NCI-H510A (cell line): ENCODE results near the gene GRK2.

Source experiments
- DNase-seq: peaks from one replicate; lab custom pipeline; 2025; lab: John Stamatoyannopoulos, UW

GRK2 gene

GRCh38 chr11:67270256-67271204, 4.3 kb downstream of the GRK2 start:
- no peak for DNase-seq

DNA sequence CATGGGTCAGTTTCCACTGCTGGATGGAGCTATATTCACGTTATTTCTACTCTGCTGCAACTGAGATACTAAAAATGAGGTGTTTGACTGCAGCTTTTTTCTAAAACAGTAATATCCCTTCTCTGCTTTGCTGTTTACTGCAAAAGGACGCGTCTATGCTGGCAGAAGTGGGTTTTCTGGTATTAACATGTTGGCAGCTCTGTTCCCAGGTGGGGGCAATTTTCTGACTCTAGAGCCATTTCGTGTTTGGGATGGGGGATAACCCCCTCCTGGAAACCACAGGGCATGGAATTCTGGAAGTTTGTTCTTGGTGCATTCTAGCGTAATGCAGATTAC, 4.9 kb downstream of the GRK2 start:
- no peak for DNase-seq

GRCh38 chr11:67271541-67272284, 5.4 kb downstream of the GRK2 start:
- no peak for DNase-seq

DNA sequence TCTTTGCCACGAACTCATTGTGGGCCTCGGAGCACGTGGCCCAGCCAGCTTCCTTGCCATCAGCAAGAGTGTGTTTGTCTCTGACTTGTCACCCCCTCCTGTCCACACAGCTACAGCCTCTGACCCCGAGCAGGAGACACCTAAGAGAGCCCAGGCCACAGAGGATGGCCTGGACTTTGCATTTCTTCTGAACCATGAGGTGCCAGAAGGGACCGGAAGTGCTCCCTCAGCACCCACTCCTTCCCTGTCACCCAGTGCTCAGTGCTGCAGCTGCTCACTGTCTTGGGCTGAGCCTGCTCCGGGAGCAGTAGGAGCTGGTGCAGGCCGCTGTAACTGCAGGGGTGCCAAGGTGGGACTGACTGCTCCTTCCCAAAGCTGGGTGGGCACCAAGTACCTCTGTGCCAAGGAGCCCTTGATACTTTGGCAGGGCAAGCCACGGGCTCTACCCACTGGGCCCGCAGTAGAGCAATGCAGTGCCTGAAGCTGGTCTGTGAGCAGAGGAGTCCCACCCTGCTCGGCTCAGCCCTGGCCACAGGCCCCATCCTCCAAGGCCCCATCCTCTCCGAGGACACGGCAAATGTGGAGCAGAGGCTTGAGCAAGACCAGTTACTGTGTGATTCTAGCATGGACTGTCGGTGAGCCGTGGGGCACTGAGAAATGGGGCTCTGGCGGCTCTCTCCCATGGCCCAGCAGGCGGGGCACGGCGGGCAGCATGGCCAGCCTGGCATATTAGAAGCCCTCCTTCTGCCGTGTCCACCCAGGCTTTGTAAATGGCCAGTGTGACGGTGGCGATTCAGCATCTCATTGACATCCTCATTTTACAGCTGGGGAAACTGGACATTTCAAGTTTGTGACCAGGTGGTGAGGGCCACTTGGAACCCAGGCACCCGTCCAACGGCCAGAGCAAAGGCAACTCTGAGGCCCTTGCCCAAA, 6.3 kb downstream of the GRK2 start:
- no peak for DNase-seq

- no peak for DNase-seq
Measured at GRCh38 chr11:67273260-67273990, 7.2 kb downstream of the GRK2 start.

DNA sequence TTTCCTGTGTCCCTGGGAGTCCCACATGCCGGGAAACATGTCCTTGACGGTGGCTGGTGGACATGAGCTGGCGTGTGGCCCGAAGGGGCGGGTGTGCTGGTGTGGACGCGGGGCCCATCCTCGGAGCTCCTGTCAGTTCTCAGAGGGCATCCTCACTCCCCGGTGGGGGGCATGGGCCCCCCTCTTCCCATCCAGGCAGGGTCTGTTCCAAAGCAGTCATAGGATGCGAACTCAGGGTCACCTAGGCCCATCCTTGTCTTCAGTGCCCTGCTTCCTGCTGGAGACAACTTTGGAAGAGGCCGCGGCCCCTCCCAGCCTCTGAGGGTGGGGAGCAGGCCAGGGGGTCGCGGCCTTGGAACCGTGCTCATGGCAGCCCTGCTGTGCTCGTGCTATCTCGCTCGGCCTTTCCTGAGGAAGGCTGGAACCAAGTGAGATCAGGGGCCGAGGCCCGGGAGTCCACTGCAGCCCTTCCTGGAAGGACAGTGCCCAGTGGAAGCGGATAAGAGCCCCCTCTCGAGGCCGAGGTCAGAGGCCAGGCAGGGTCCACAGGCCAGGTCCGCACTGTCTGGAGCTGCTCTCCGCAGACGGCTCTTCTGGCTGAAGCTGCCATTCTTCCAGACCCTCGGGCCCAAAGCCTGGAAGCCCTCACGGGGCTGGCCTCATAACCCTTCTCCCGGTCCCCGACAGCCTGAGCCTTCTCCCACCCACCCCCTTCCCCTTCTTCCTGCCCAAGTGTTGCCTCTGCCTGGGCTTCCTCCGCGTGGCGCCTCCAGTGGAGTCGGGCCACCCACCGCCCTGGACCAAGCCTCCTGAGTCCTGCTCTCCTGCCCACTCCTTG, 8.7 kb downstream of the GRK2 start:
- no peak for DNase-seq

DNA sequence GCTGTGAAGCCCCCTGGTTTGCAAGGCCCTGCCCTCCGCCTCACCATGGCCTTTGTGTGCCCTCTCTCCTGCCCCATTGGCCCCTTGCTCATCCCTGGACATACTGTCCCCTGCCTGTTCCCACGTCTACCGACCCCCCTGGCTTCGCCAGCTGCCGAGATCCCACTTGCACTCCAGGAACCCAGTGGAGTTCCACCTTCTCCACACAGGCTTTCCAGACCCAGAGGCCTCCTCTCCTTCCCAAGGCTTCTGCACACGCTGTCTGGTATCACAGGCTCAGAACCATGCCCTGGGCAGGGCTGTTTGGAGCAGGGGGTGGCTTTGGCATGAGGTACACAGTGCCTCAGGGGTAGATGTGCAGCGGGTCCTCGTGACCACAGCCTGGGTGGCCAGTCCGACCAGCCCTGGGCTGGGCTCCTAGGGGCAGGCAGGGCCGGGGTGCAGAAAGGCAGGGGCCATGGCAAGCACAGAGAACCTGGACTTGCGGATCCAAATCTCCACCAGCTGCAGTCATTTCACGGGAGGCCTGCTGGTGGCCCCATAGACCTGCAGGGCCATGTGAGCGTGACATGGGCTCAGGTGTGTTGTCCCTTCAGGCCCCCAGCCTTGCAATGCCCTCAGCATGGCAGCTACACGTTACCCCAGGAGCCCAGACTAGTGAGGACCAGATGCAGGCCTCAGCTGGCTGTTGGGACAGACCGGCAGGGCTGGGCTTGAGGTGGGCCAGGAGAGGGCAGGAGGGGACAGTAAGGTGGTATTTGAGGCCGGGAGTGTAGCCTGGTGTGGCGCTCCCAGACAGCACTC, 9.5 kb downstream of the GRK2 start:
- no peak for DNase-seq

GRCh38 chr11:67276781-67277230, 10.5 kb downstream of the GRK2 start:
- peak; percentile 21 for DNase-seq

DNA sequence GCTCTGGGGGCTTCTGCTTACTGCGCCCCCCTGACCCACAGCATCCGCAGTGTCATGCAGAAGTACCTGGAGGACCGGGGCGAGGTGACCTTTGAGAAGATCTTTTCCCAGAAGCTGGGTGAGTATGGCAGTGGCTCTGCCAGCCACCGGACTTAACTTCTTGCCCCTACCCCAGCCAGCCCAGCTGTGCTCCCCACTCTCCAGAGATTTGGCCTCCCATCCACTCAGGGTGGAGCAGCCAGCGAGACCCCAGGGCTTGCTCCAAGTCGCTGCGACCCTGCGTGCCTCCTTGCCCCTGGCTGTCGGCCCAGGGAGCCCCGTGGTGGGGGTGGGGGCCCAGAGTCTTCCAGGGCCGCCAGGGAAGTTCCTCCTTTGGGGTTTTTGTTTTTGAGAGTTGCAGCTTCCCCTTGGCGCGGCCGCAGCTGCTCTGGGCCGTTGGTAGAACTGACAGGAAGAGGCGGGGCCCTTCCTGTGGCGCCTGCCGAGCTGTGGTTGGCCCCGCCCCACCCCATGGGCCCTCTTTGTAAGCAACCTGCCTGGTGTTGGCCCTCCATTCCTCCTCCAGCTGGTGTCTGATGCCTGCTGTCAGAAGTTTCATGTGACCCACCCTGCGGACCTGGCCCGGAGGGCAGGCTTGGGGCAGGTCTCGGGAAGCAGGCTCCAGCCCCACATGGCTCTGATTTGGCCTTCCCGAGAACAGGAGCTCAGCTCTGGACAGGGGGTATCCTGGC, 11.1 kb downstream of the GRK2 start:
- DNase-seq, result peak; percentile 91

GRCh38 chr11:67278135-67278938, 12.1 kb downstream of the GRK2 start:
- no peak for DNase-seq

DNA sequence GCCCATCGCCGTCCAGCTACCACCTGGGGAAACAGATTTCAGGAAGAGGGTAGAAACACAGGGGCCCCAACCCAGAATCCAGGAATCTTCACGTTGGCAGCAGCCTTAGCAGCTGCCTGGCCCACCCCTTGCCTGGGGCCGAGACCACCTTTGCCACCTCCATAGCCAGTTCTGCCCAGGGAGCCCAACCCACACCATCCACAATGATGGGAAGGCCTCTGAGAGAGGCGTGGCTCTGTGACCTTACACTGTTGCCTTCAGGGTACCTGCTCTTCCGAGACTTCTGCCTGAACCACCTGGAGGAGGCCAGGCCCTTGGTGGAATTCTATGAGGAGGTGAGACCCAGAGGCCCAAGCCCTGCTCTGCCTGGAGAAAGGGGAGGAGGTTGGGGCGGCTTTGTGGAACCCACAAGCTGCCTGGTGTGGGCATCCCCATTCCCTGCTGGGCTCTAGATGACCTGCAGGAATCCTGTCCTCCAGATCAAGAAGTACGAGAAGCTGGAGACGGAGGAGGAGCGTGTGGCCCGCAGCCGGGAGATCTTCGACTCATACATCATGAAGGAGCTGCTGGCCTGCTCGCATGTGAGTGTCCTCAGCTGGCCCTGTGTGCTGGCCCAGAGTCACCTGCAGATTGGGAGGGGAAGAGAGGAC, 12.8 kb downstream of the GRK2 start:
- DNase-seq, result no peak

- no peak for DNase-seq
Measured at GRCh38 chr11:67279589-67280340, 13.5 kb downstream of the GRK2 start.

DNA sequence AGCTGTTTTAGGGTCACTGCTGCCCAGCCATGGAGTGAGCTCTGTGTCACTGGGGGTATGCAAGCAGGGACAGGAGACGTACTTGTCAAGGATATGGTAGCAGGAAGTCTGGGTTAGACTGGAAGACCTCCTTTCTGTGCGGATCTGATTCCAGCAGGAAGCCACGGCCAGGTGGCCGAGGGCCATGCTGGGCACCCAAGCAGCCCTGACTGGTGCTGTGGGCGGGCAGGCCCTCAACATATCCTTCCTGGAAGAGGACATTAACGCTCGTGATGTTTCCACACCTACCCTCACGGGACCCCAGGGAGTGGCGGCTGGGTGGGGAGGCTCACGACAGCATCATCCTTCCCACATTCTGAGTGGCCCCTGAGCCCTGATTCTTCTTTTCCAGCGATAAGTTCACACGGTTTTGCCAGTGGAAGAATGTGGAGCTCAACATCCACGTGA, 14.1 kb downstream of the GRK2 start:
- no peak for DNase-seq

- no peak for DNase-seq
Measured at GRCh38 chr11:67280788-67281551, 14.7 kb downstream of the GRK2 start.

DNA sequence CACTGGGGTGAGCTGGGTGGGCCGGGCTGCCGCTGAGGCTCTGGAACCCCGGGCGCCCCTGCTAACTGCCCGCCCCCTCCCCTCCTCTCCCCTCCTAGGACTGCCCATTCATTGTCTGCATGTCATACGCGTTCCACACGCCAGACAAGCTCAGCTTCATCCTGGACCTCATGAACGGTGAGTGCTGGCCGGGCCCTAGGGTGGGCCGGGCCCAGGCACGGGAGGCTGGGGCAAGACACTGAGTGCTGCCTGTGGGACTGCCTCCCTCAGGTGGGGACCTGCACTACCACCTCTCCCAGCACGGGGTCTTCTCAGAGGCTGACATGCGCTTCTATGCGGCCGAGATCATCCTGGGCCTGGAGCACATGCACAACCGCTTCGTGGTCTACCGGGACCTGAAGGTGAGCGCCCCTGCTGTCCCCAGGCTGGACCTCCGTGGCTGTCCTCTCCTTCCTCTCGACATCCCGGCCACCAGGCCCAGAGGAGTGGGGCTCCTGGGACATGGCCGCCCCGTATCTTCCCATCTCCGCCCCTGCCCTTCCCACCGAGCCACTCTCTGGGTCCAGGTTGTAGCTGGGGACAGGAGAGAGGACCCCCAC, 15.4 kb downstream of the GRK2 start:
- no peak for DNase-seq
